Cardiac fibroblast (primary cell): ENCODE measurements around the gene SV2B.

ENCODE experiments used
- DNase-seq, 2 donors: peaks; one replicate each; pipeline versions ENCODE4 v3.0.0 to v3.0.0-alpha.2; 2010; ENCODE audit warnings: low read depth in 2 of 2
- H3K4me3 ChIP-seq, 2 donors: replicated peaks in 1 of 2; 1 replicate in 1 of 2; 2 replicates in 1 of 2; pipeline ENCODE4 v1.5.1; 2011; ENCODE audit warnings: low read depth in 2 of 2, low read length in 2 of 2, mild to moderate bottlenecking in 2 of 2, moderate library complexity in 1 of 2
- TF ChIP-seq, protein P1 (sequence below): IDR thresholded peaks from one replicate; pipeline ENCODE4 v1.5.1; 2011; ENCODE audit warnings: low read depth, mild to moderate bottlenecking, low read length, inconsistent platforms

The SV2B gene

GRCh38 chr15:91228890-91229289 lies 128.8 kb downstream of the SV2B start:
- no peak overlapping the region for H3K4me3 ChIP-seq
- TF ChIP-seq, protein P1, sequence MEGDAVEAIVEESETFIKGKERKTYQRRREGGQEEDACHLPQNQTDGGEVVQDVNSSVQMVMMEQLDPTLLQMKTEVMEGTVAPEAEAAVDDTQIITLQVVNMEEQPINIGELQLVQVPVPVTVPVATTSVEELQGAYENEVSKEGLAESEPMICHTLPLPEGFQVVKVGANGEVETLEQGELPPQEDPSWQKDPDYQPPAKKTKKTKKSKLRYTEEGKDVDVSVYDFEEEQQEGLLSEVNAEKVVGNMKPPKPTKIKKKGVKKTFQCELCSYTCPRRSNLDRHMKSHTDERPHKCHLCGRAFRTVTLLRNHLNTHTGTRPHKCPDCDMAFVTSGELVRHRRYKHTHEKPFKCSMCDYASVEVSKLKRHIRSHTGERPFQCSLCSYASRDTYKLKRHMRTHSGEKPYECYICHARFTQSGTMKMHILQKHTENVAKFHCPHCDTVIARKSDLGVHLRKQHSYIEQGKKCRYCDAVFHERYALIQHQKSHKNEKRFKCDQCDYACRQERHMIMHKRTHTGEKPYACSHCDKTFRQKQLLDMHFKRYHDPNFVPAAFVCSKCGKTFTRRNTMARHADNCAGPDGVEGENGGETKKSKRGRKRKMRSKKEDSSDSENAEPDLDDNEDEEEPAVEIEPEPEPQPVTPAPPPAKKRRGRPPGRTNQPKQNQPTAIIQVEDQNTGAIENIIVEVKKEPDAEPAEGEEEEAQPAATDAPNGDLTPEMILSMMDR = no peak
- no peak for DNase-seq

- no peak for DNase-seq
- TF ChIP-seq, protein P1 = no peak
- no peak overlapping the region for H3K4me3 ChIP-seq
These were observed 131.6 kb downstream of the SV2B start for GRCh38 chr15:91231703-91232102.

GRCh38 chr15:91234759-91235158 lies 134.7 kb downstream of the SV2B start:
- H3K4me3 ChIP-seq = no peak overlapping the region
- TF ChIP-seq, protein P1 = no peak
- no peak for DNase-seq

DNA sequence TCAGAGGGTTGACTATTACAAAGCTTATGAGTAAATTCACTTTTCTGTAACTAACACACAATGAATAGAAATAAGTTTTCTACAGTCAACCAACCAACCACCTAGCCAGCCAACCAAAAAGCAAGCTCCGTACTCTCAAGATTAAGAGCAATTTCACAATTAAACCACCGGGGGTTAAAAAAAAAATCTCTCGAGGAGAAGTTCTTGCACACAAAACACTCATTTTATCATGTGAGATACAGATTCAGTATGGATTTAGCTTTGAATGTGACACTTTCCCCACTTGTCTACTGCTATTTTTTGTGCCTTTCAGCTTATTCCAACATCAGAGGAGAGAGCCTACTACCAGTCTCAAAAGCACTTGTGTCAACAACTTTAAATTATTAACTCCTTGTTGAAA lies 135.3 kb downstream of the SV2B start:
- DNase-seq = no peak
- H3K4me3 ChIP-seq = no peak overlapping the region
- TF ChIP-seq, protein P1 = no peak

GRCh38 chr15:91237445-91237844 lies 137.4 kb downstream of the SV2B start:
- TF ChIP-seq, protein P1 = no peak
- DNase-seq = no peak

DNA sequence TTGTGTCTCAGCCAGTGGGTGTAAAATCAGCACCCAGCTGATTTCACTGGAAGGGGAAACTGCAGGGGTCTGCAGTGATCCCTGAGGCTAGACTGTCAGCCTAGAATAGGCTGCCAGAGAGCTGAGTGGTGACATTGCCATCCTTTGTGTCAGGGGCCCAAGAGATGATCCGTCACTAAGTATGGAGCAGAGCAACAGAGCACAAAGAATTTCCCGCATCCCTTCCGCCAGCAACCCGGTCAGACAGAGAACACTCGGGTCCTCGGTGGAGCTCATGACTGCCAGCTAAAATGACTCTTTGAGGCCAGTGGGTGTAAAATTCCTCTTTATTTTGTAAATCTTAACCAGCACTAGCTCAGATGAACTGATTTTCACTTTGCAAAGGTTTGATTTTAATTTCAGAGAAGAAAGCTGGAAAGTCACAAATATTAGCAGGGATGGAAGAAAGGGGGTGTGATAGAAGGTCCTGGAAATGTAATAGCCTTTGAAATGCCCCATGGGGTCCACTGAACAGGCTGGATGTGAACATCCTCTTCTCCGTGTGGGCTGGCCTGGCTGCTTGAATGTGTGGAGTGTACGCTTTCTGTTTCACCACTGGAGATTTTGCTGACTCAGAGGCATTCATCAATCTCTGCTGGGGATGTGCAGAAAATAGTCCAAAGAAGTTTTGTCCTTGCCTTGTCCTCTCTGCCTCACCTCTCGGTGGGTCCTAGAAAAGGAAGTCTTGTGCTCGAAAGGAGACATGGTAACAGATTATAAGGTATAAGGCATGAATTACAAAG lies 138.8 kb downstream of the SV2B start:
- DNase-seq = no peak
- H3K4me3 ChIP-seq = no peak overlapping the region
- TF ChIP-seq, protein P1 = no peak

More at GRCh38 chr15:91237445-91237844, 137.4 kb downstream of the SV2B start:
- H3K4me3 ChIP-seq = no peak overlapping the region
